H1 (cell line): ENCODE results near the gene KCNC4. TPM values are rescaled to one million over a fixed set of nuclear protein-coding genes. Genes with fewer than 3 reads are reported as not detected.

Experiments used
- CTCF ChIA-PET: fragments of 300-600 bp; sonication (Branson Sonifier 250); formaldehyde crosslinking; loops from one replicate; lab custom pipeline; 2021; ENCODE audit not compliant: partially characterized antibody; lab: Charles Lee
- POLR2A ChIA-PET: fragments of 300-600 bp; sonication (Branson Sonifier 250); formaldehyde crosslinking; loops from one replicate; lab custom pipeline; 2021; ENCODE audit warnings: inconsistent platforms; ENCODE audit not compliant: partially characterized antibody; lab: Charles Lee
- DNase-seq, 2 experiments: peaks; one replicate each; pipeline versions ENCODE4 v3.0.0 to v3.0.0-alpha.2; 2010 to 2022; ENCODE audit warnings: low spot score in 2 of 2, low read depth in 1 of 2, mixed read lengths in 1 of 2
- FAIRE-seq: peaks from 2 replicates; lab custom pipeline; 2011; peaks lifted over from hg19 to GRCh38; lab: Jason Lieb, UNC
- H2AFZ ChIP-seq: 2 replicates; pipeline ENCODE4 v1.8.1; 2012; ENCODE audit warnings: low read length, inconsistent platforms
- H2AK5ac ChIP-seq: 2 replicates; pipeline ENCODE4 v1.6.1; 2013; ENCODE audit warnings: low read depth, low read length
- H2BK120ac ChIP-seq: replicated peaks from 2 replicates; pipeline ENCODE3; 2013; ENCODE audit warnings: low read depth, low read length, inconsistent platforms
- H2BK12ac ChIP-seq: 2 replicates; pipeline ENCODE4 v1.6.1; 2013; ENCODE audit warnings: low read depth, low read length
- H2BK15ac ChIP-seq: 2 replicates; pipeline ENCODE4 v1.6.1; 2013; ENCODE audit warnings: low read length
- H2BK20ac ChIP-seq: 2 replicates; pipeline ENCODE4 v1.6.1; 2013; ENCODE audit warnings: low read length
- H2BK5ac ChIP-seq: 2 replicates; pipeline ENCODE4 v1.6.1; 2013; ENCODE audit warnings: low read depth, low read length
- H3K14ac ChIP-seq: 2 replicates; pipeline ENCODE4 v1.6.1; 2013; ENCODE audit warnings: inconsistent platforms; ENCODE audit not compliant: insufficient read length
- H3K18ac ChIP-seq: 2 replicates; pipeline ENCODE4 v1.6.1; 2013; ENCODE audit warnings: low read length; ENCODE audit errors: extremely low read depth
- H3K23ac ChIP-seq: 2 replicates; pipeline ENCODE4 v1.6.1; 2013; ENCODE audit warnings: inconsistent platforms; ENCODE audit not compliant: insufficient read length
- H3K23me2 ChIP-seq: 2 replicates; pipeline ENCODE4 v1.6.1; 2013; ENCODE audit warnings: low read depth, low read length
- H3K27ac ChIP-seq: 2 replicates; pipeline ENCODE4 v1.6.1; 2011; ENCODE audit warnings: low read depth, low read length, inconsistent platforms
- H3K27me3 ChIP-seq, 4 experiments: replicated peaks in 1 of 4; 1 replicate in 1 of 4; 2 replicates in 3 of 4; pipeline versions ENCODE4 v1.6.1 to v1.8.1; 2011 to 2013; ENCODE audit warnings: low read length in 3 of 4, mild to moderate bottlenecking in 3 of 4, inconsistent platforms in 2 of 4, mixed read lengths in 2 of 4, moderate library complexity in 1 of 4; ENCODE audit not compliant: control insufficient read depth in 3 of 4, insufficient read depth in 3 of 4; ENCODE audit errors: extremely low read depth in 1 of 4
- H3K36me3 ChIP-seq, 4 experiments: 2 replicates each; pipeline versions ENCODE4 v1.6.1 to v1.8.1; 2011 to 2013; ENCODE audit warnings: mild to moderate bottlenecking in 4 of 4, low read length in 3 of 4, moderate library complexity in 2 of 4, control low read depth in 1 of 4, inconsistent platforms in 1 of 4; ENCODE audit not compliant: insufficient read depth in 4 of 4, control insufficient read depth in 2 of 4
- H3K4ac ChIP-seq: replicated peaks from 2 replicates; pipeline ENCODE3; 2013; ENCODE audit warnings: low read length, low read depth, mixed read lengths, inconsistent platforms; ENCODE audit not compliant: insufficient read length
- H3K4me1 ChIP-seq, 4 experiments: replicated peaks in 1 of 4; 1 replicate in 1 of 4; 2 replicates in 3 of 4; pipeline versions ENCODE4 v1.6.1 to v1.8.1; 2011 to 2013; ENCODE audit warnings: low read length in 3 of 4, inconsistent platforms in 2 of 4, mixed read lengths in 1 of 4; ENCODE audit not compliant: insufficient read depth in 4 of 4, control insufficient read depth in 3 of 4
- H3K4me2 ChIP-seq, 2 experiments: 2 replicates each; pipeline versions ENCODE4 v1.6.1 to v1.8.1; 2011 to 2013; ENCODE audit warnings: low read depth in 2 of 2, low read length in 2 of 2, control low read depth in 1 of 2, inconsistent platforms in 1 of 2, mild to moderate bottlenecking in 1 of 2; ENCODE audit not compliant: insufficient read depth in 1 of 2
- H3K4me3 ChIP-seq, 4 experiments: fragments of 200-600, 300-600 bp in 1 of 4; sonication (generic), shearing (Covaris generic), sonication (Bioruptor Twin) in 1 of 4; 2 replicates each; pipeline versions ENCODE4 v1.5.1 to v1.8.1; 2011 to 2016; ENCODE audit warnings: low read length in 4 of 4, low read depth in 3 of 4, control low read depth in 2 of 4, inconsistent platforms in 2 of 4, mild to moderate bottlenecking in 2 of 4, mixed read lengths in 1 of 4, moderate library complexity in 1 of 4; ENCODE audit not compliant: insufficient read depth in 2 of 4; ENCODE audit errors: extremely low read depth in 1 of 4
- H3K56ac ChIP-seq: replicated peaks from 2 replicates; pipeline ENCODE3; 2013; ENCODE audit warnings: low read depth, mild to moderate bottlenecking, mixed read lengths, low read length, inconsistent platforms; ENCODE audit not compliant: insufficient read length
- H3K79me1 ChIP-seq: 2 replicates; pipeline ENCODE4 v1.6.1; 2013; ENCODE audit warnings: low read depth, low read length, control low read depth
- H3K79me2 ChIP-seq, 2 experiments: 2 replicates each; pipeline versions ENCODE4 v1.6.1 to v1.8.1; 2012 to 2013; ENCODE audit warnings: low read length in 2 of 2, mild to moderate bottlenecking in 2 of 2, inconsistent platforms in 1 of 2; ENCODE audit not compliant: insufficient read depth in 2 of 2, control insufficient read depth in 1 of 2
- H3K9ac ChIP-seq, 4 experiments: replicated peaks in 1 of 4; 1 replicate in 1 of 4; 2 replicates in 3 of 4; pipeline versions ENCODE4 v1.6.1 to v1.8.1; 2011 to 2013; ENCODE audit warnings: low read depth in 3 of 4, low read length in 3 of 4, control low read depth in 2 of 4, mild to moderate bottlenecking in 2 of 4, moderate library complexity in 2 of 4, inconsistent platforms in 1 of 4; ENCODE audit errors: extremely low read depth in 1 of 4
- H3K9me3 ChIP-seq, 2 experiments: 2 replicates each; pipeline versions ENCODE4 v1.6.1 to v1.8.1; 2012 to 2013; ENCODE audit warnings: mild to moderate bottlenecking in 2 of 2, moderate library complexity in 2 of 2, control low read depth in 1 of 2, inconsistent platforms in 1 of 2, low read depth in 1 of 2, low read length in 1 of 2, mixed read lengths in 1 of 2; ENCODE audit not compliant: insufficient read depth in 2 of 2
- H4K20me1 ChIP-seq, 2 experiments: replicated peaks in 1 of 2; 2 replicates each; pipeline versions ENCODE3 to v1.8.1; 2011 to 2013; ENCODE audit warnings: inconsistent platforms in 2 of 2, low read length in 2 of 2, mild to moderate bottlenecking in 1 of 2; ENCODE audit not compliant: insufficient read depth in 2 of 2, control insufficient read depth in 1 of 2
- H4K5ac ChIP-seq: 2 replicates; pipeline ENCODE4 v1.6.1; 2013; ENCODE audit warnings: low read length, low read depth, mixed read lengths, inconsistent platforms; ENCODE audit not compliant: insufficient read length
- H4K8ac ChIP-seq: 2 replicates; pipeline ENCODE4 v1.8.0; 2013; ENCODE audit warnings: mild to moderate bottlenecking, moderate library complexity, low read length, inconsistent platforms; ENCODE audit not compliant: insufficient read depth; ENCODE audit errors: extremely low read depth
- H4K91ac ChIP-seq: replicated peaks from 2 replicates; pipeline ENCODE3; 2013; ENCODE audit warnings: low read length, mixed read lengths, inconsistent platforms; ENCODE audit not compliant: insufficient read length
- CREB1 ChIP-seq: IDR thresholded peaks from 2 replicates; pipeline ENCODE4 v1.6.1; 2012; ENCODE audit warnings: inconsistent platforms
- EZH2 ChIP-seq: fragments of 200-600 bp; sonication (generic); IDR thresholded peaks from 2 replicates; pipeline ENCODE4 v1.7.1; 2012; ENCODE audit warnings: low read depth, mild to moderate bottlenecking, moderate library complexity, low read length, inconsistent platforms; ENCODE audit not compliant: severe bottlenecking
- KDM4A ChIP-seq: IDR thresholded peaks from one replicate; pipeline ENCODE4 v1.7.1; 2012; ENCODE audit warnings: low read depth, mild to moderate bottlenecking, moderate library complexity, low read length, inconsistent platforms; ENCODE audit not compliant: severe bottlenecking
- NRF1 ChIP-seq: IDR thresholded peaks from 2 replicates; pipeline ENCODE4 v1.6.1; 2011; ENCODE audit warnings: mild to moderate bottlenecking, low read depth, low read length, improper control_type of control experiment
- PHF8 ChIP-seq: fragments of 200-600 bp; sonication (generic); conservative IDR thresholded peaks from 2 replicates; pipeline ENCODE4 v1.7.1; 2012; ENCODE audit warnings: low read depth, mild to moderate bottlenecking, inconsistent platforms, low read length, moderate library complexity
- SRF ChIP-seq: IDR thresholded peaks from 2 replicates; pipeline ENCODE4 v1.6.1; 2011; ENCODE audit warnings: mild to moderate bottlenecking, low read depth, low read length, moderate library complexity
- YY1 ChIP-seq: IDR thresholded peaks from 2 replicates; pipeline ENCODE4 v1.6.1; 2011; ENCODE audit warnings: low read depth, mild to moderate bottlenecking, low read length
- WGBS, 2 experiments: shearing (Covaris generic) in 1 of 2; methylation state at CpG; one replicate each; pipeline versions ENCODE4 v1.1.6 to v1.1.7; 2013 to 2015; ENCODE audit warnings: low lambda C conversion rate in 2 of 2, mixed read lengths in 2 of 2, inconsistent platforms in 1 of 2, low coverage in 1 of 2, missing lambda C conversion rate in 1 of 2; ENCODE audit not compliant: insufficient replicate concordance in 2 of 2, insufficient coverage in 1 of 2, insufficient read length in 1 of 2; ENCODE audit errors: extremely low coverage in 1 of 2, missing lambda C conversion rate in 1 of 2; 5-methylcytosine and 5-hydroxymethylcytosine counted together
- polyA plus RNA-seq, 7 experiments: library from polyadenylated mRNA; depleted of rRNA in 3 of 7; stranded (reverse) in 5 of 7; unstranded in 2 of 7; fragments of >200 nt in 5 of 7; fragments of 200-250 nt in 2 of 7; gene quantifications; 1 replicate in 5 of 7; 2 replicates in 1 of 7; 4 replicates in 1 of 7; pipeline versions ENCODE4 v1.2.1 to v1.2.3, GENCODE V29; 2011 to 2013; ENCODE audit warnings: missing spikeins in 2 of 7, mixed read lengths in 2 of 7
- total RNA-seq: library from RNA; stranded (reverse); fragmentation: NEBNext Ultra II Directional; extraction: Animal tissue kit (Norgen Biotek cat#: 25700); gene quantifications from 2 replicates; pipeline ENCODE4 v1.2.1, GENCODE V29; 2021
- TF ChIP-seq, protein P1 (sequence below): IDR thresholded peaks from 2 replicates; pipeline ENCODE4 v1.6.1; 2012; ENCODE audit warnings: inconsistent platforms

Gene KCNC4
- total and polyA plus RNA-seq, 2 of the 8 experiments (the other 6 are each of a cell fraction or from before 2014, with no cell fraction given): 8.1 to 11.2 TPM

DNA sequence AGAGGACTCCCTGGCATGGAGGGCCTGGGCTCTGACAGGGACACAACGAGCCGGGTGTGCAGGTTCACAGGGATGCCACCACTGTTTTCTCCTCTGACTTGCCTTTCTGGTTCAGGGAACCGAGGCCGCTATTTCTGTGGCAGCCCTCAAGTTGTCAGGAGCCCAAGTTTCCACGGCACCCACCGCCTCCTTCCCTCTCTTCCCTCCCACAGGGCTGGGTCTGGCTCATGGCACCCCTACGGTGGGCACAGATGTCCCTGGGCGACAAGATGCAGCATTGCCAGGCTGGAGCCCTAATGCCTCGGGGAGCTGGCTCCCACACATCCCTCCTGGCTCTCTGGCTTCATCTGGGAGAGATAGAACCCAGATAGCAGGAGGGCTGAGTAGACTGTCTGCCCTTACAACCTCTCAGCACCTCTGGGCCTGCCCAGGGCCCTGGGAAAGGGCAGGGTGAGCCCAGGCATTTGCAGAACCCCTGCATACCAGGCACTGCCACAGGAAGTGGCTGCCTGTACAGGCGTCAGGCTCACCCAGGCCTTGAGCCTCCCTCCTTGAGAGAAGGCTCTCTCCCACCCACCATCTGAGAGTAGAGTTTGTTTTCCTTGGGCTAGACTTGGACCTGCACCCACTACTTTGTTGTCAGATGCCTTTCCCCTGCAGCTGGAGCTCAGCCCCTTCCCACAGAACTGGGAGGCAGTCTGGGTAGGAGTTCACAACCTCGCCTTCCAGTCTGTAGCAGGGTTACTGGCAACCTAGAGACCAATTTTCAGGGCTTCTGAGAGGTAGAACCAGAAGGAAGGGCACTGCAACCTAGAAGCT, 20.5 kb downstream of the KCNC4 start:
- Histone ChIP-seq H4K8ac (no peak overlapping the region), H3K4me2 (no peak overlapping the region), H3K4me3 (no peak overlapping the region), H2AK5ac (no peak overlapping the region), H3K9me3 (no peaks in the 10 kb centered on the region), H3K36me3 (peaks cover 0 to 5% (median 0%) of the 10 kb centered on the region in 4 experiments; a peak in 3 of 8 replicates), H3K4me1 (peaks cover 0 to 6% (median 3%) of the 10 kb centered on the region in 4 experiments; a peak in 2 of 7 replicates), H4K91ac (no peak overlapping the region), H2BK20ac (no peak overlapping the region), H2BK120ac (no peak overlapping the region), H3K27ac (no peak overlapping the region), H4K20me1 (peaks cover 1 to 2% of the 10 kb centered on the region in 2 experiments), H4K5ac (no peak overlapping the region), H3K18ac (no peak overlapping the region), H2BK12ac (no peak overlapping the region), H3K23ac (no peak overlapping the region), H2AFZ (no peak overlapping the region), H3K27me3 (no peaks in the 10 kb centered on the region; a peak in 1 of 7 replicates), H3K23me2 (no peaks in the 10 kb centered on the region), H3K79me2 (no peaks in the 10 kb centered on the region), H3K14ac (no peak overlapping the region), H2BK15ac (no peak overlapping the region), H3K79me1 (no peaks in the 10 kb centered on the region; the same call in 1 of the 2 replicates), H3K56ac (no peak overlapping the region), H3K9ac (no peak overlapping the region), H3K4ac (no peak overlapping the region), H2BK5ac (no peak overlapping the region)
- 91% methylated on average over 11 of the region's 11 CpGs; no CpG with 5 or more reads in 1 of the 2 experiments for WGBS, 2 experiments
- FAIRE-seq: no peak
- ChIA-PET CTCF (interaction anchor here (0.6 to 3.0 kb wide), 4 partner anchors 23 to 230 kb away, joined by 3 to 17 read pairs (median 3); no protein-coding TSS in a partner anchor), POLR2A (no interaction called here)
- DNase-seq: no peak
- TF ChIP-seq NRF1 (no peak), YY1 (no peak), SRF (no peak), CREB1 (no peak), PHF8 (no peak), EZH2 (no peak), KDM4A (no peak)
- TF ChIP-seq, protein P1, sequence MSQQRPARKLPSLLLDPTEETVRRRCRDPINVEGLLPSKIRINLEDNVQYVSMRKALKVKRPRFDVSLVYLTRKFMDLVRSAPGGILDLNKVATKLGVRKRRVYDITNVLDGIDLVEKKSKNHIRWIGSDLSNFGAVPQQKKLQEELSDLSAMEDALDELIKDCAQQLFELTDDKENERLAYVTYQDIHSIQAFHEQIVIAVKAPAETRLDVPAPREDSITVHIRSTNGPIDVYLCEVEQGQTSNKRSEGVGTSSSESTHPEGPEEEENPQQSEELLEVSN: no peak
